Breast epithelium (tissue), 3 donors: ENCODE results near the gene PYDC2.

Experiments used
- POLR2A ChIP-seq: fragments of 450-650 bp; IDR thresholded peaks from one replicate; pipeline ENCODE4 v1.6.1; 2016; ENCODE audit warnings: antibody characterized with exemption, mild to moderate bottlenecking, moderate library complexity
- POLR2AphosphoS5 ChIP-seq, 3 donors: sonication (generic); formaldehyde crosslinking; IDR thresholded peaks; one replicate each; pipeline ENCODE4 v1.6.1; 2017; ENCODE audit warnings: antibody characterized with exemption in 3 of 3
- TF ChIP-seq, protein P1 (sequence below), 3 donors: fragments of 450-650 bp; IDR thresholded peaks; one replicate each; pipeline ENCODE4 v1.5.1; 2016 to 2017; ENCODE audit warnings: antibody characterized with exemption in 3 of 3, mild to moderate bottlenecking in 3 of 3, moderate library complexity in 3 of 3

DNA sequence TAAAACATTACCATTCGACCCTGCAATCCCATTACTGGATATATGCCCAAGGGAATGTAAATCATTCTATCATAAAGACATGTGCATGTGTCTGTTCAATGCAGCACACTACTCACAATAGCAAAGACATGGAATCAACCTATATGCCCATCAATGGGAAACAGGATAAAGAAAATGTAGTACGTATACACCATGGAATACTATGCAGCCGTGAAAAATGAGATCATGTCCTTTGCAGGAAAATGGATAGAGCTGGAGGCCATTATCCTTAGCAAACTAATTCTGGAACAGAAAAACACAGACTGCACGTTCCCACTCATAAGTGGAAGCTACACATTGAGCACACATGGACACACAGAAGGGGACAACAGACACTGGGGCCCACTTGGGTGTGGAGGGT, 20.4 kb upstream of the PYDC2 start:
- TF ChIP-seq POLR2A (no peak), POLR2AphosphoS5 (IDR thresholded peaks at IDR 0.05) (no peak)
- TF ChIP-seq, protein P1, sequence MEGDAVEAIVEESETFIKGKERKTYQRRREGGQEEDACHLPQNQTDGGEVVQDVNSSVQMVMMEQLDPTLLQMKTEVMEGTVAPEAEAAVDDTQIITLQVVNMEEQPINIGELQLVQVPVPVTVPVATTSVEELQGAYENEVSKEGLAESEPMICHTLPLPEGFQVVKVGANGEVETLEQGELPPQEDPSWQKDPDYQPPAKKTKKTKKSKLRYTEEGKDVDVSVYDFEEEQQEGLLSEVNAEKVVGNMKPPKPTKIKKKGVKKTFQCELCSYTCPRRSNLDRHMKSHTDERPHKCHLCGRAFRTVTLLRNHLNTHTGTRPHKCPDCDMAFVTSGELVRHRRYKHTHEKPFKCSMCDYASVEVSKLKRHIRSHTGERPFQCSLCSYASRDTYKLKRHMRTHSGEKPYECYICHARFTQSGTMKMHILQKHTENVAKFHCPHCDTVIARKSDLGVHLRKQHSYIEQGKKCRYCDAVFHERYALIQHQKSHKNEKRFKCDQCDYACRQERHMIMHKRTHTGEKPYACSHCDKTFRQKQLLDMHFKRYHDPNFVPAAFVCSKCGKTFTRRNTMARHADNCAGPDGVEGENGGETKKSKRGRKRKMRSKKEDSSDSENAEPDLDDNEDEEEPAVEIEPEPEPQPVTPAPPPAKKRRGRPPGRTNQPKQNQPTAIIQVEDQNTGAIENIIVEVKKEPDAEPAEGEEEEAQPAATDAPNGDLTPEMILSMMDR (IDR thresholded peaks at IDR 0.05) = no peak
